ENCODE data around the gene PSD2. TPM values are rescaled to one million over a fixed set of nuclear protein-coding genes. Genes with fewer than 3 reads are reported as not detected.
A peak's percentile ranks its signal among the peaks of the same experiment; 100 is the strongest.

Gene PSD2
- total and polyA plus RNA-seq, 8 donors, result 0.06 to 0.66 (median 0.16) TPM

- no peak overlapping the region for H3K27ac ChIP-seq
- TF ChIP-seq CTCF (IDR thresholded peaks at IDR 0.05), result no peak
- ATAC-seq (no peak), FAIRE-seq (no peak), DNase-seq (peak in 1 of 6 donors; percentile 1)
- H3K27me3 ChIP-seq, result no peaks in the 10 kb centered on the region
- no peaks in the 10 kb centered on the region for H3K36me3 ChIP-seq
- intact Hi-C loops (cut with DNase I), result loop anchor here in 1 of 3 donors (10.0 kb wide), 1 partner anchor 371 kb away; no protein-coding TSS in a partner anchor
- 74 to 75% methylated on average over 7 of the region's 7 CpGs for WGBS, 2 donors
- no peaks in the 10 kb centered on the region for H3K9me3 ChIP-seq
- no peaks in the 10 kb centered on the region for H3K4me1 ChIP-seq
- H3K4me3 ChIP-seq, result no peak overlapping the region
Observed at GRCh38 chr5:139783436-139783965, 12.1 kb upstream of the PSD2 start.

GRCh38 chr5:139784488-139784887, 11.1 kb upstream of the PSD2 start:
- no peaks in the 10 kb centered on the region for H3K27me3 ChIP-seq
- H3K9me3 ChIP-seq, result no peaks in the 10 kb centered on the region
- no peaks in the 10 kb centered on the region for H3K36me3 ChIP-seq
- H3K27ac ChIP-seq, result no peak overlapping the region
- no peaks in the 10 kb centered on the region for H3K4me1 ChIP-seq
- FAIRE-seq (no peak), ATAC-seq (no peak), DNase-seq (peak in 1 of 6 donors; percentile 8)
- no peak for TF ChIP-seq CTCF (IDR thresholded peaks at IDR 0.05)
- H3K4me3 ChIP-seq, result no peak overlapping the region
- intact Hi-C loops (cut with DNase I), result loop anchor here in 1 of 3 donors (10.0 kb wide), 1 partner anchor 370 kb away; no protein-coding TSS in a partner anchor
- WGBS, 2 donors, result 92 to 95% methylated on average over 3 of the region's 3 CpGs

GRCh38 chr5:139787257-139787567, 8.4 kb upstream of the PSD2 start:
- no peak for ATAC-seq
- no peak for TF ChIP-seq CTCF (IDR thresholded peaks at IDR 0.05)

GRCh38 chr5:139787568-139788293, 7.9 kb upstream of the PSD2 start:
- H3K4me3 ChIP-seq, result peak overlapping the region; percentile 26 to 63 (median 40)
- 0% methylated on average over 52 to 57 of the region's 57 CpGs for WGBS, 2 donors
- no peaks in the 10 kb centered on the region for H3K27me3 ChIP-seq
- H3K9me3 ChIP-seq, result no peaks in the 10 kb centered on the region
- no peaks in the 10 kb centered on the region for H3K4me1 ChIP-seq
- no peak overlapping the region for H3K27ac ChIP-seq
- ATAC-seq (peak; percentile 91 to 97 (median 94)), FAIRE-seq (no peak), DNase-seq (peak; percentile 79 to 98 (median 89))
- intact Hi-C loops (cut with DNase I), result loop anchor here in 2 of 3 donors (5.0 to 10.0 kb wide), 3 partner anchors 75 to 367 kb away; no protein-coding TSS in a partner anchor
- TF ChIP-seq CTCF (IDR thresholded peaks at IDR 0.05), result peak; percentile 89 to 98 (median 97)
- H3K36me3 ChIP-seq, result no peaks in the 10 kb centered on the region

More at GRCh38 chr5:139787257-139787567, 8.4 kb upstream of the PSD2 start:
- H3K27me3 ChIP-seq, result no peaks in the 10 kb centered on the region
- intact Hi-C loops (cut with DNase I), result loop anchor here in 2 of 3 donors (5.0 to 10.0 kb wide), 3 partner anchors 75 to 368 kb away; no protein-coding TSS in a partner anchor
- FAIRE-seq (no peak), DNase-seq (no peak)
- H3K36me3 ChIP-seq, result no peaks in the 10 kb centered on the region
- no peak overlapping the region for H3K27ac ChIP-seq
- H3K4me1 ChIP-seq, result no peaks in the 10 kb centered on the region
- H3K9me3 ChIP-seq, result no peaks in the 10 kb centered on the region
- peak overlapping the region in 2 of 4 donors; percentile 50 to 63 for H3K4me3 ChIP-seq
- WGBS, 2 donors, result 18 to 23% methylated on average over 5 of the region's 5 CpGs

All from pancreas (tissue), 10 donors.